Fibroblast of peridontal ligament (primary cell): Measurements from ENCODE around the gene CELF3.
"Not testable (repeated sequence)": the region's sequence is repeated elsewhere in the genome, so short reads cannot be mapped to it uniquely, and the experiment has no call there.

Experiments used
- DNase-seq: peaks from one replicate; pipeline ENCODE4 v3.0.0-alpha.2; 2010; ENCODE audit errors: extremely low read depth

Gene CELF3

GRCh38 chr1:151716771-151717631 is at the start of gene CELF3:
Gene CELF3 (minus strand): TSS chr1:151716803. CDS start chr1:151716020, 783 bp downstream.
- DNase-seq = no peak

DNA sequence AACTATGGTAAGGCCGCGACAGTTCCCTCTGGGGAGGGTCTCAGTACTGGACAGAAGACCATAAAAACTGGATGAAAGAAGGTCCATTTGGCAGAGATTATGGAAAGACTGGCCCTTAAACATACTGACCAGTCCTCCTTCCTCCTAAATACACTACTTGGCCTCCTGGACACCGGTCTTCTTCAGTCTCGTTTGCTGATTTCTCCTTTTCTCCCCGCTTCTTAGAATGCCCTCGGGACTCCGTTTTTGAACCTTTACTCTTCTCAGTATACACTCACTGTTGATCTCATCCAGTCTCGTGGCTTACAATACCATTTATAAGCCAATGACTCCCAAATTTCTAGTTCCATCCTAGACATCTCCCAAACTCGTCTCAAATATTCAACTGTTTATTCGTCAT is 47.4 kb upstream of the CELF3 start:
- peak; percentile 23 for DNase-seq

GRCh38 chr1:151762941-151763921 is 46.6 kb upstream of the CELF3 start, which contains the start of gene MRPL9:
Gene MRPL9 (minus strand): TSS chr1:151763496. CDS start chr1:151763479, 17 bp downstream.
- DNase-seq = peak; percentile 66

GRCh38 chr1:151760597-151761385 is 44.2 kb upstream of the CELF3 start:
- no peak for DNase-seq

DNA sequence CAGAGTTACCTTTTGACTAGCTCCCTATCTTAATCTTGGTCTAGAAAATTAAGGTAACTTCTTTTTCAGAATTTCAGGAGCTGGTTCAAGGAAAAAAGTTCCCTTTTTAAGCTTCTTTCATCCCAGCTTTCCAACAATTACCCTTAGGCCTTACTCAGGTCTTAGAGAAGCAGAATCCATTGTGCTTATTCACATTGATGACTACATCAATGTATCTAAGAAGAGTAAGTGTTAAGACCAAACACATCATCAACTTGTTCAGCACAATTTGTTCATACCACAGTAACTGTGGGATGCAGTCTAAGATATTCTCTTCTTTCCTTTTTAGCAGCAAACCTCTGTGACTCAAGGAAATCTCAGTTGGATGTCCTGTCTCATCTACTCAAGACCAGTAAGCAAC is 42.6 kb upstream of the CELF3 start:
- DNase-seq = no peak

DNA sequence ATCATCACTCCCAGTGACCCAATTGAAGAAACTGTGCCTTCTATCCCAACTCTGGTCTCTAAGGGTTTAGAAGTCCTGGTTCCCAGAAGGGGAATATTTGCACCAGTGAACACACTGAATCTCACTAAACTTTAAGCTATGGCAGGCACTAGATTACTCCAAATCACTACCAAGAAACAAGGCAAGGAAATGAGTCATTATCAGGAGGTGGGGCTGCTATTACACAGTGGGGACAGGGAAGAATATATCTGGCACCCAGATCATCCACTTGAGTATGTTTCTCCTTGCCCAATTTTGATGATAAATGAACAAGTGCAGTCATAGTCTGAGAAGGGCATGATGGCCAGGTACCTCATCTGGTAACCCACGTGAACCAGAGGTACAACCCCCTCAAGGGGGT is 39.7 kb upstream of the CELF3 start:
- DNase-seq = no peak

DNA sequence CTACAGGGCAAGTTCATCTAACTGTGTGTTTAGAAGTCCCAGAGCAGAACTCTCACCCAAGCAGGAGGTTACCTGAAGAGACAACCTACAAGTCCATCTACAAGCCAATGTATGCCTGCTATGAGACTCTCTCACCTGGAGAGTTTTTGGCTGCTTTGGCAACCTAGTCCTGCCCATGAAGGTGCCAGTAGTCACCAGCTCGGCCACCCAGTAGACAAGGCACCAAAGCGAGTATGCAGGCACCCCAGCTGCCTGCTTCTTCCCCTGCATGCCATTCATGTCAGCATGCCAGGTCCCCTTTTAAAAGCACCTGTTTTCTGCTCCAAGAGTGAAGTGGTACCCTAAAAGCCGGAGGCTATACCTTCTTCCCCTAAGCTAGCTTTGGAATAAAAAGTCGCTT is 24.9 kb upstream of the CELF3 start:
- no peak for DNase-seq

- DNase-seq = no peak
These were observed 23.2 kb upstream of the CELF3 start for GRCh38 chr1:151739590-151740355.

DNA sequence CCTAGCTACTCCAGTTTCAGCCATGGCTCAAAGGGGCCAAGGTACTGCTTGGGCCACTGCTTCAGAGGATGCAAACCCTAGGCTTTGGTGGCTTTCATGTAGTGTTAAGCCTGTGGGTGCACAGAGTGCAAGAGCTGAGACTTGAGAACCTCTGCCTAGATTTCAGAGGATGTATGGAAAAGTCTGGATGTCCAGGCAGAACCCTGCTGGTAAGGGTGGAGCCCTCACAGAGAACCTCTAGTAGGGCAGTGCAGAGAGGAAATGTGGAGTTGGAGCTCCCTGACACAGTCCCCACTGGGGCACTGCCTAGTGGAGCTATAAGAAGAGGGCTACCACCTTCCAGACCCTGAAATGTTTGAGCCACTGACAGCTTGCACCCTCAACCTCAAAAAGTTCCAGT is 20.9 kb upstream of the CELF3 start:
- DNase-seq = no peak

- DNase-seq = no peak
These were observed 20.4 kb upstream of the CELF3 start for GRCh38 chr1:151737026-151737425.

- not testable (repeated sequence) for DNase-seq
These were observed 17.4 kb upstream of the CELF3 start for GRCh38 chr1:151733995-151734394.

- no peak for DNase-seq
These were observed 16.5 kb upstream of the CELF3 start for GRCh38 chr1:151733126-151733525.

DNA sequence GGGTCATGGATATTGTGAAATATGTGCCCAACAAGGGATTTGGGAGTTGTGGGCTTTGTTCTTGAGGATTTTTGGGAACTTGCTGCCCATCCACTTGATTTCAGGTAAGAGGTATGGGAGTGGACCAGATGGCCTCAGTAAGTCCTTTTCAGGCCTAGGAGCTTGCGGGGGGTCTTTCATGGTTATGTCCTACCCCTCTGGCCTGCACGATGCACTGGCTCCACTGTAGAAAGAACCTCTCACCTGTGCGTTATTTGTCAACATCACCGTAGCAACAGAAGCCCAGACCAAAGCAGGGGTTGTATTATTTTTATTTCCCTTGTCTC is 13.3 kb upstream of the CELF3 start:
- no peak for DNase-seq

GRCh38 chr1:151729157-151729965 is 12.8 kb upstream of the CELF3 start:
- no peak for DNase-seq

- DNase-seq = peak; percentile 73
These were observed 11.8 kb upstream of the CELF3 start for GRCh38 chr1:151728151-151729054.

DNA sequence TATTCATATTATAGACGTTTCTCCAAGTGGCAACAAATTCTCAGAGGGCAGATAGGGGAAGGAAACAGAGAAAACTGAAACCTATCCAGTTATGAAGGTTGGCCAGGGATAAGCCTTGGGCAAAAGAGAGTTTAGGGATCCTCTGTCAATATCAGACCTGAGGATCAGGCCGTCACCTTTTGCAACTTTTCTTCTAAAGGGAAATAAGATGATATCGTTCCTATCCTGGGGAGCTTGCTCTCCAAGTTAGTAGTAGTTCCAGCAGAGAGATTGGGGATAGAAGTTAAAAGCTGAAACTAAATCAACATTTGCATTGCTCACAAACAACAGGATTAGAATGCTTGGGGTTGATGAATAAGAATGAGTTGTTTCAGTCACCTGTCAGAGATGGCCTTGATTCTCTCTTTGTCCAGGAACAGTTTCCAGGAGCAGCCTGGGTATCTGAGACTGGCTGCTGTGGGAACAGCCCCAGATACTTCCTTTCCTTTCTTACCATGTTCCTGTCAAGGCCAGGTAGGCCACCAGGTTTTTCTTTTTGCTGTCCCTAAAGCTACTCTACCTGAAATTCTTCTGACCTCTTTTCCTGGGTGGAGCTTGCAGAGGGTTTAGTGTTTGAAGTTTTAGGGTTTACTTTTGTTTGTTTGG is 7.2 kb upstream of the CELF3 start:
- no peak for DNase-seq

GRCh38 chr1:151721788-151722510 is 5.3 kb upstream of the CELF3 start:
- DNase-seq = peak; percentile 8
